ENCODE results near the gene MEGF11.
"Not testable (repeated sequence)": the region's sequence is repeated elsewhere in the genome, so short reads cannot be mapped to it uniquely, and the experiment has no call there.

MEGF11 gene

DNA sequence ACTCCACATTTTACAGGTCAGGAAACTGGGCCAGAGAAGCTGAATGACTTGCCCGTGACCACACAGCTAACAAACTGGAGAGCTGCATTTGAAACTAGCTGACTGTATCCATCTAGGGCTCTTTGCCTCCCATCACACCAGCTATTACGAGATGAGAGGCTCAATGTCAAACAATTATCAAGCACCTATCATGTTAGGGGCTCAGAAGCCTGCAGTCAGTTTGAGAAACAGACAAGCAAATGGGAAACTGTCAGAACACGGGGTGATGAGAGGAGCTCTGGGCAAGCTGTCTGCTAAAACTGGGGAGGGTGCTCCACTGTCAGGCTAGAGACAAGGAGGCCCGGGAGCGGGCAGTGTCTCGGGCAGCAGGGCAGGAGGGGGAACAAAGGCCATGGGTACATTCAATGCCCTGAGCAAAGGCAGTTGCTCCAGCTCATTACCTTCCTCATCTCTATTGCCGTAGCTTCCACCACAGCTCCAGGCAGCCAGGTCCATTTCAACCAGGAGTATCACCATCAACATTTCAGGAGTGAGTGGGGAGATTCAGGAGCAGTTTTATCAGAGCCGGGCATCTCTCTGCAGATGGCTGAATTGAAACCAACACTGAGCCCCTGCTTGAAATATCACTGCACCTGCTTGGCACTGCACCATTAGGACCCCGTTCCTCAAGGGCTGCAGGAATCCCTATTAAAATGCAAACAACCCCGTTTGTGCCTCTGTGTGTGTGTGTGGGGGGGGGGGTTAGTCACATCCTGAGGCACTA, 261.6 kb downstream of the MEGF11 start:
- no peak for FAIRE-seq

DNA sequence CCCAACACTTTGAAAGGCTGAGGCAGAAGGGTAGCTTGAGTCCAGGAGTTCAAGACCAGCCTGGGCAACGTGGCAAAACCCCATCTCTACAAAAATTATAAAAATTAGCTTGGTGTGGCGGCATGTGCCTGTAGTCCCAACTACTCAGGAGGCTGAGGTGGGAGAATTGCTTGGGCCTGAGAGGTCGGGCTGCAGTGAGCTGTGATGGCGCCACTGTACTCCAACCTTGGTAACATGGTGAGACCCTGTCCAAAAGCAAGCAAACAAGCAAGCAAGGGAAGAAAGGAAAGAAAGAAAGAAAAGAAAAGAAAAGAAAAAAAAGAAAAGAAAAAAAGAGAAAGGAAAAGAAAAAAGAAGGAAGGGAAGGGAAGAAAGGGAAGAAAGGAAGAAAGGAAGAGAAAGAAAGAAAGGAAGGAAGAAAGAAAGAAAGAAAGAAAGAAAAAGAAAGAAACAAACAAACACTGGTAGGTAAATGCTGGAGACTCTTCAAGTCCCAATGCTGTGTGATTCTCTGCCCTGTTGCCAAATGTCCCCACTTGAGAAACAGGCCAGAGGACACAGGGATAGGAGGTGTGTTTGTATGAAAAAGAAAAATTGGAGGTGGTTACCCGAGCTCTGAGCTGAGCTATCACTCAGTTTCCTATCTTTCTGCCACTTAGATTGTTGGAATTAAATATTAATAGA, 263.1 kb downstream of the MEGF11 start:
- FAIRE-seq, result no peak

DNA sequence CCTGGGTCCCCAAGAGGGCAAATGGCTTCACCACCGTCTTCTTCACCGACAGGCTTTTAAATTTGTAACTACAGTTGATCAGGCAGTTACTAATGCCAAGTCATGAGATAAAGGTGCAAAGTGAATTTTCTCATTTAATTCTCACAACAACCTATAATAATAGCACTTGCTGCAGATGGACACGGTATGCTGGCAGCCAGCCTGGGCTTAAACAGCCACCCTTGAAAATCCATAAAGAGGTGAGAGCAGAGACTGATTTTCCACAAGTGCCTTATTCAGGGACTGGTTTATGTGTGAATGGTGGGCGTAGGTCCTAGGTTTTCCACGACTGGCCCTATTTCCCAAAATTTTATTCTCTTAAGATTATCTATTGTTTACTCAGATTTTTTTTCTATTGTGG, 266.4 kb downstream of the MEGF11 start:
- FAIRE-seq, result no peak

DNA sequence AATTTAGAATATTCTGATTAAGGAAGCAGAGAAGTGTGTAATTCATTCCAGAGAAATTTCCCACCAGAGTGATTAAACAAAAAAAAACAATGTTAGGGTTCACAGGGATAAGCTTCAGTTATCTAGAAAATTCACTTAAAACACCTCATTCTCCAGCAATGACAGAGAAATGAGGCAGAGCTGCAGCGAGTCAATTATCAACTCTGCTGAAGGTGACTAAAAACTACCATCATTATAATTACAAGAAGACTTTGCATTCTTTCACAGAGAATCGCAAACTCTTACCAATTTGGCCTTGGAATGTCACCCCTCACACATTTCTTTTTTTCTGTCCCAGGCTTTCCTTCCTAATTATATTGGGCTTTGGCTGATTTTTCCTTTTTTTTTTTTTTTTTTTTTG, 267.1 kb downstream of the MEGF11 start:
- FAIRE-seq, result no peak

DNA sequence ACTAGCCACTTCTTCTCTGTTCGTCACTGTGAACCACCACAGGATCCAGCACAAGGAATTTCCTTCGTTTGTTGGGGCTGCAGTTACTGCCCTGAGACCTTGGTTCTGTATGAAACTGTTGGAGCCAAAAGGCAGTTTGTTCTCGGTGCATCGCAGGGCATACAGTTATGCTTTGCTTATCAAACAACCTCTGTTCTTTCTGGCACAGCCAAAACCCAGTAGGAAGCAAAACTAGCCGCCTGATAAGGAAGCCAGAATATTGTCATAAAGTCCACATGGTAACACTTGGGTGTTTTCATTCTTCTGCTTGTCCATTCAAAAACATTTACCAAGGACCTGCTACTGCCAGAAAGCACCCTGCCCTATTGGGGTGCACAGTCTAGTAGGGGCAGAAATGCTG, 268.2 kb downstream of the MEGF11 start:
- FAIRE-seq, result no peak

DNA sequence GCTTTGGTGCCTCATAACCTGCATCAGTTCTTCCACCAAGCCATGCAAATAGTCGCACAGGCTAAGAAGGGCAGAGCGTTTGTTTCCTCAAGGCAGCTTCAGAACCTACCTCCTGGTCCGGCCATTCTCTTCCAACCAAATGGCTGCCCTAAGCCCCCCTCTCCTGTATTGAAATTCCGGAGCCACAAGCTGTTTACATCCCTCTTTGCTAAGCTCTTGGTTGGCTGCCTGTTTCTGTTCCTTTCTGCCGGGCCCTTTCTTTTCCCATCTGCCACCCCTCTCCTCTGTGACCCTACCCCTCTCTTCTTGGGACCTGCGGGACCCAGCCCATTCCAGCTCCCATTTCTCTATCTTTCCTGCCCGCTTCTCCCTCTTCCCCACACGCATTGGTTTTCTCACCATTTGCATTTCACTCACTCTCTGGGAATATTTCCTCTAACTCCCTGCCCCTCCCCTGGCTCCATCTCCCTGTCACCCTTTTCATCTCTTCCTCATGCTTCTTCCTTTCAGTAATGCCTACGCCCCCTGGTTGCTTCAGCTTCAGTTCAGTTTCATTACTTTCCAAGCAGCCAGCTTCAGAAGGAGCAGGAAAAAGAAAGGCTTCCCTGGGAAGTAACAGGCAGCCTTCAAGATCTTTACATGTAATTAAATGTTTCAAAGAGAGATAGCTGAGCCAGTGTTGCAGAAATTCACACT, 270.8 kb downstream of the MEGF11 start:
- no peak for FAIRE-seq

DNA sequence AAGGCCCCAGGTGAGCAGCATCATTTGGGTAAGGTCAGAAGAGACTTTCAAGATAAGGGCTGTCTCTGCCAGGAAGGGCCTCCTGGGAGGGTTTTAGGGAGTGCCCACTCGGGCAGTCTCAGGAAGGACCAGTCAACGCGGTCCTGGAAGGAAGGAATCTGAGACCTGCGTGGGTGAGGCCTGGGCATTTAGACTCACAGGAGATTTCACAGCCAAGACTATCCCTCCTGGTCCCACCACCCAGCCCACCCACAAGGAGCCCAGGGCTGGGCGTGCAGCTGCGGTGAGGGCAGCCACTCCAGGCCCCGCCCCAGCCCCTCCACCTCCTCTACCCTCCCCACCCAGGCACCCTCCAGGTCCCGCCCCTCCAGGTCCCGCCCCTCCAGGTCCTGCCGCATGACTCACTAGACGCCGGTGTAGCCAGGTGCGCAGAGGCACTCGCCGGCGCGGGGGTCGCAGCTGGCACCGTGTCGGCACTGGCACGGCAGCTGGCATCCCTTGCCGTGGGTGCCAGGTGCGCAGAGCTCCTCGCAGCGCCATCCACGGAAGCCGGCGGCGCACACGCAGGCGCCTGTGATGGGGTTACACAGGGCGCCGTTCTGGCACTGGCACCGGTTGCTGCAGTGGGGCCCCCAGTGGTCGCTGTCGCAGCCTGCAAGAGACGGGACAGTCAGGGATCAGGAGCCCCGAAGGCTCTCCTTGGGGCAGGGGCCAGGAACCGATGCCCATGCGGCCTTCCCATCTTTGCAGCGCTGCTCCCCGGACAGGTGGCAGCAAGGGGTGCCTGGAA, 271.5 kb downstream of the MEGF11 start:
- FAIRE-seq, result no peak

DNA sequence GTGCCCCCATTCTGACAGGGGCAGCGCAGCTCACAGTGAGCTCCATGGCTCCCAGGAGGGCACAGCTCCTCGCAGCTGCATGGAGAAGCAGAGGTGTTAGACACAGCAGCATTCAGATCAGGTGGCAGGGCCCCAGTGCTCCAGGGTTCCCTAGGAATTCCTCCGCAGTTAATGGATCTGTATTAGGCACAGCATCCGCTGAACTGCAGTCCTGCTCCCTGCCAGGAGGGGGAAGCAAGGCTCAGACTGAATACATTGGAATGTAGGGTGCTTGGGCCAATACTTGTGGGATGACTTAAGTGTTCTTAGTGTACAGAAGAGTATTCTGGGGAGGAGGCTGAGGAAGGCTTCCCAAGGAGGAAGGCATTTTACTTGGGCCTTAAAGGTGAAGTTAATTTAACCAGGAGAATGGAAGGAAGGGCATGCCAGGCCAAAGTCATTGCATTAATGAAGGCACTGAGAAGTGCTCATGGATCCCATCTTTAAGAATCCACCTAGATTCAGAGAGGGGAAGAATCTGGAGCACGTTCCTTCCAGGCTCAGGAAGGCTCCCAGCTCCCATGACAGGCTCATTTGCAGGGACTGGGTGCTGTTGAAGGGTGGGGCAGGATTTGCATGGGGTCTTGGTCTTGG, 272.6 kb downstream of the MEGF11 start:
- FAIRE-seq, result no peak

DNA sequence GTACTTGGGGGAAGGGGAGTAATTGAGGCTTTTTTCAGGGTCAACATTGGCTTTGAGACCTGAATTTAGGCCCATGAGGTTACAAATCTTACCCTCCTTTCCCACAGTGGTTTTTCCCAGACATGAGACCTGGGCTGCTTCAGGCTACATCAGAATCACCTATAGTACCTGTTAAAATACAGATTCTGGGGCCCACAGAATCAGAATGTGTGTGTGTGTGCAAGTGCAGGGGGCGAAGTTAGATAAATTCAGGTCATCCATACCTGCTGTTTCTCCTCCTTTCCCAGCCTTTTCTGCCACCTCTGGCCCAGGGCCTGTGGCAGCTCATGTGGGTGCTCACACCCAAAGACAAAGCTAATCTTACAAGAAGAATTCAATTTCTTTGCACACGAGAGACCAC, 273.7 kb downstream of the MEGF11 start:
- FAIRE-seq, result no peak

DNA sequence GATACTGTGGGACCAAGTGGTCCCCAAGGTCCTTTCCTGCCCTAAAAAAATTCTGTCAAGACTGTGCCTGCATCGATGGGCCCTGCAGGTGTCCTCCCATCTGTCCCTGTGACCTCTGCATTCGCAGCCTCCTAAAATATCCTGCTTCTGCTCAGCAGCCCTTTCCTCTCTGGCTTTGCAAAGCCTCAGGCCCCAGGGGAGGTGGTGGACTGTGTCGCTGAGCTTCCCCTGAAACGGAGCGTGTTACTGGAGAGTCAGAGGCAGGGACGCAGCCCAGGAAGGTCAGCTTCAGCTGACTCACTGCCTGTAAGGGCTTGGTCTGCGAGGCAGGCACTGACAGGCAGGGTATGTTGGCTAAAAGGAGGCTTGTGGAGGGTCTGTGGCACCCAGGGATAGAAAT, 274.2 kb downstream of the MEGF11 start:
- FAIRE-seq, result no peak

DNA sequence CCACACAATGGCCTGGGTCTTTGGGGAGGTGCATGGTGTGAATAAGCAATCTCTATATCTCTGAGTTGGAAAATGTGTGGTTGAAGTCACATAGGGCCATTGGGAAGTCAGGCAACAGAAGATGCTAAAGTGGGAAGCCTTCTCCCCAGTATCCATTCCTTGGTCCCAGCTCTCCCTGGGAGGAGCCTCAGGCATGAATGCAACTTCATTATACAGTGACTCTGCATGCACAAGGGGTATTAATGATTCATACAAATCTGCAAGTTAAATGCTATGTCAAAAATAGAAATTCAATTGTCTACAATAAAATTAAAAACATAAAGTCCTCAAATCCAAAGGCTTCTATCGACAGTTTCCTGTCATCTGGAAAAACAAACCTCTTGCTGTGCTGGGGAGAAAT, 275.4 kb downstream of the MEGF11 start:
- no peak for FAIRE-seq

DNA sequence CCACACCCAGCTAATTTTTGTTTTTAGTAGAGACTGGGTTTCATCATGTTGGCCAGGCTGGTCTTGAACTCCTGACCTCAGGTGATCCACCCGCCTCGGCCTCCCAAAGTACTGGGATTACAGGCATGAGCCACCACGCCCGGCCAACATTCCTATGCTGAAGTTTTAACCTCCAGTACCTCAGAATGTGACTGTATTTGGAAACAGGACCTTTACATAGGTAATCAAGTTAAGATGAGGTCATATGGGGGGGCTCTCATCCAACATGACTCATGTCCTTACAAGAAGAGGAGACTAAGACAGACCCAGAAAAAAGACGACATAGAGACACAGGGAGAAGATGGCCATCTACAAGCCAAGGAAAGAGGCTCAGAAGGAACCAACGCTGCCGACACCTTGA, 277.4 kb downstream of the MEGF11 start:
- not testable (repeated sequence) for FAIRE-seq

DNA sequence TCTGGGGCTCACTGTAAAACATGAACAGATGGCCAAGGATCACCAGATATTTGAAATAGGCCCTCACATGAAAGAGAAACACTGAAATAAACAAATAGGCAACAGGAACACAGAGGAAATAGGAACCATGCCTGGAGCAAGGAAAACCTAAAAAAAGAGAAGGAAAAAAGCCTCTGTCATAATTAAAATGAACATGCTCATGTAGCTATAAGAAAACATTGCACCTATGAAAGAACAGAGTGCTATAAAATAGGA, 281.9 kb downstream of the MEGF11 start:
- FAIRE-seq, result no peak

DNA sequence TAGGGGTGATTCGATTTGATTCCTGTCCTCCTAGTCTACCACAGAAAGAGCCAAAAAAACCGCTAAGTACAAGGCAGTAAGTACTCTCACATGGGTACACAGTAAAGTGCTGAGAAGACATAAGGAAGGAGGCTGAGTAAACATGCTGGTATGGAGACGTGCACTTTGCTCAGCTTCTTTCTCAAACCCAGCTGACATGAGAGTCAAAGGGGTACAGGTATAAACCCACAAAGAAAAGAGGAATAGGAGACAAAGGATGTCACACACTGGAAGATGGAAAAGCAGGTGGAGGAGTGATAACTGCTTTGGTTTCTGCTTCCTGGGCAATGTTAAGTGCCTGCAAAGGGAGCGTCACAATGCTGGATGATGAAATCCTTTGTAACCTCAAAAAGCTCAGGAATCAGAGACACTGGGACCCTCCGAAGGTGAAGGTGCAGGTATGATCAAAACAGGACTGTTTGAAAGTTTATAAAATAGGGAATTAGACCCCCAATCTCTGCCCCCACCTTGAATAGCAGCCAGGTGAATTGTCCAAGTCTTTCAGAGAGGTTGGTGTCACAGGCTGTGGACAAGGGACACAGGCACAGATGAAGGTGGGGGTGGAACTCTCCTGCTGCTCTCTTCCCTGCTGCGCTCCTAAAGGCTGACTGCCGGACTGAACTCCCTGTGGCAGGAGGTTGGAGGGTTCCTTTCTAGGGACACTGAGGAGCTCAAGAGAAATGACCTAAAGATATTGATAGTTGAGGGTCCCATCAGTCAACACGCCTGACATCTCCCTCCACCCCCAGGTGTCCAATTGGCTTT, 282.4 kb downstream of the MEGF11 start:
- no peak for FAIRE-seq

DNA sequence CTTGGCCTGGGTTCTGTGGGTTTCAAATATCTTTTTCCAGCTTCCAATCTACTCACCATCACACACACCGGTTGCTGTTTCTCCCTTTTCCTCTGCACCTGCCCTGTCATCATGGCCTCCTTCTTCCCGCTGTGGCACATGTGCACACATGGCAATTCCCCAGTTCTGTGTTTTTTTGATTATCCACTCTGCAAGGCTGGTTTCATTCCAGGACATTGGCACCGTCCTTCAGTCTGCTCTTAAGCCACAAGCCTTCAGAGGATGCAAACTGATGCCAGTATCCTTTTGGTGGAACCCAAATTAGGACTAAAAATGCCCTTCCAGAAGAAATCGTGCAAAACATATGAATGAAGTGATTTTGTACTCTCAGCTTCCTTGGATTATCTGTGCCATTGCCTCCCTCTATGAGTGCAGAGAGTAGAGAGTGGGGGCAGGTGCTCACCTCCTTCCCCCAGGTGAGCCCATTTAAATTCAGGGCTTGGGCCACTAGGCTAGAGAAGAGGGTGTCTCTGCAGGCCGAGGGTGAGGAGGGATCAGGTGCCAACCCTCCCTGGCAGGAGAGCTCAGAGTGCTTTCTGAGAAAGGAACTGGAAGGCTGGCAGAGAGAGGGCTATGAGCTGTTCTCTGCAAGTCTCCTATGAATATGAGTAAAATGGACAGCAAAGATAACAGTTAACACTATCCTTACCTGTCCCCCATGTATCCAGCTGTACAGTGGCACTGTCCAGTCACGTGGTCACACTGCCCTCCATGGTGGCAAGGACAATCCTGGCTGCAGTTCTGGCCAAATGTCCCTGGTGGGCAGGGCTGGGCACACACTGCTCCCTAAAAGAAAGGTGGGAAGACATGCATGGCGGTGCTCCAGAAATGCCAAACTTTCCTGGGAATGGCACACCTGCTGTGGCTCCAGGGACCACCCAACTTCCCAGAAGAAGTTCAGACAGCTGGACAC, 283.4 kb downstream of the MEGF11 start:
- FAIRE-seq, result no peak

DNA sequence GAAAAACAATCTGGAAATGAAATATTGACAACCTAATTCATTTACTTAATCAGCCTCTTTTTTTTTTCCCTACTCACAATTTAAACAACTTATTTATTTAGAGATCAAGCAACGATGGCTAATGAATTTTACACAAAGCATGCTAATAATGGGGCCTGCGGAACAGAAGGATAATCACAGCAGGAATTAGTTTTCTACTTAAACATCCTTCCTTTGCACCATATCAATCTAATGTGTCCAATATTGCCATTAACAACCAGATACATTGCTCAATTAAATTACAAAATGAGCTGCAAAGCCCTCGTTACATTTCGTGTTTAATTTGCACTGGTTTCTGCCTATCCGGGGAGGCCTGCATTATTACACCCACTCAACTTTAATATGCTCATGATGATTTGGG, 285.0 kb downstream of the MEGF11 start:
- FAIRE-seq, result no peak

DNA sequence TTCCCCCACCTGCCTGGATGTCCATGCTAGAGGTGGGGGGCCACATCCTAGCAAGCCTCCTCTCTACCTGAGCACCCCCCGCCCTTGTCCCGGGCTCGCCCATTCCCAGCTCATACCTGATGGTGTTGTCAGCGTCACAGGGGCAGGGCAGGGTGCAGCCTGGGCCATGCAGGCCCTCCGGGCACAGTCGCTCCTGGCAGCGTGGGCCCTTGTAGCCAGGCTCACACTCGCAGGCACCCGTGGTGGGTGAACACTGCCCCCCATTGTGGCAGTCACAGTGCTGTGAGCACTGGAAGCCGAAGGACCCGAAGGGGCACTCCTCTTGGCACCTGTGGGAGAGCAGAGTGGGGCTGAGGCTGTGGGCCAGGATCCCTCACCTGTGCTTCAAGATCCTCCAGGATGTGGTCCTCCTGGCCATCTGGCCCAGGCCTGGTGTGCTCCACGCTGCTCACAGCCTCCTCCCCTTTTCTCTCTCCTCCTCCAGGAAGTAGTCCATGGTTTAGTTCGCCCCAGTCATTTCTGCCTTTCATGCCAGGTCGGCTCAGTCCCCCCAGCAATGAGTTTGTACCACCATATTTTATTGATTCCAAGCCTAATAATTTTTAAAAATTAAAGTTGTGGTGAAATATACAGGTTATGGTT, 288.6 kb downstream of the MEGF11 start:
- no peak for FAIRE-seq

DNA sequence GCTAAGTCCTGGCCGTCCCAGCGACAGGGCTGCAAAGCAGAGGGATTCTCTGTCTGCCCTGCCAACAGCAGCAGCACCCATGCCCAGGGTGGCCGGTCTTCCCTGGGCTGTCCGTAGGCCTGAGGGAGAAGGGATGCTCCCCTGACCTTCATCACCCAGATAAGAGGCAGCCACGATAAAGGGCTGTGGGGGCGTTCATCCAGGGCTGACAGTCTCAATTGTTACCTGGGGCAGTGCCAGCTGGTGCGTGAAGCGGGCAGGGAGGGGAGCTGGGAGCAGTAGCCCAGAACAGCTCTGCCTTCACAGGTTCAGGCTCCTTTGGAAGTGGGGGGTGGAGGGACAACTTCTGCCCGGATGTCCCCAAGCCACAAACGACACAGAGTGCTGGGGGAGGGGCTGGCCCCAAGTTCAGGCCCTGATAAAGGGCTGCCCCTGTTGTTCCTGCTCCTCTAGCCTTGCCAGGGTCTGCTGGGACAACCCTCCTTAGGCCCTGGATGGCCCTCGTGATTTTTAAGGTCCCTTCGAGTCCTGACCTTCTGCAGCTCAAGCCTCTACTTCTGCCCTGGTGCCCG, 289.6 kb downstream of the MEGF11 start:
- no peak for FAIRE-seq

DNA sequence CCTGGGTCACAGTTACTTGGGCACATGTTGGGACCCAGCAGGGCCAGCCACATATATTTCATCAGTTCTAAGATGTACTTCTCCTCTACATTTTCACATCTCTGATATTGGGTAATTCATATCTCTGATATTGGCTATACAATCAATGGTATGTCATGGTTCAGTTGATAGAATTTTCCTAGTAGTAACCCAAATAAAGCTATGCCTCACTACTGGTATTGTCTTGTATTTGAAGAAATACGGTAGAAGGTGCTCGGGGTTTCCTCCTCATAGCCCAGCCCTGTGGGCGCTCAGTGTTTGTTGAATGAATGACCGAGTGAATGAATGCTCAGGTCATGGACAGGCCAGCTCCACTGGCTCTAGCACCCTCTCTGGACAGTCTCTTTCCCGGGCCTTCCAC, 290.2 kb downstream of the MEGF11 start:
- FAIRE-seq, result no peak

DNA sequence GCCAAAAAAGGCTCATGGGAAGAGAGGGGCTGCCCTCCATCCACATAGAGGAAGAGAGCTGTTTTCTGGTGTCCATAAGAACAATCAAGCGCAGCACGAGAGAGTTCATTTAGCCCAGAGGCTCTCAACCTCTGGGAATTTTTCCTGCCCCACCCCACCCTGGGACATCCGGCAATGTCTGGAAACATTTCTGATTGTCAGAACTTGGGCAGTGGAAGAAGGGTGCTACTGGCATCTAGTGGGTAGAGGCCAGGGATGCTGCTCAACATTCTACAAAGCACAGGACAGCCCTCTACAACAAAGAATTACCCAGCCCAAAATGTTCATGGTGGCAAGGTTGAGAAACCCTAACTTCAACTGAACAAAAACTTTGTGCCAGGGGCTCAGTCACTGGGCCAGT, 291.4 kb downstream of the MEGF11 start:
- no peak for FAIRE-seq

Data from A204.1 (cell line).